Loucy (cell line): Measurements from ENCODE around the gene RHBDD3.

Source experiments
- CTCF ChIP-seq: fragments of 200-600 bp; sonication (generic); conservative IDR thresholded peaks from 2 replicates; pipeline ENCODE4 v1.5.1; 2014; ENCODE audit warnings: mild to moderate bottlenecking, antibody characterized with exemption, low read length
- EZH2phosphoT487 ChIP-seq: fragments of 200-600 bp; IDR thresholded peaks from 2 replicates; pipeline ENCODE4 v1.6.1; 2018; ENCODE audit warnings: antibody characterized with exemption, mild to moderate bottlenecking, moderate library complexity, borderline replicate concordance

- TF ChIP-seq CTCF (no peak), EZH2phosphoT487 (no peak)
Observed at GRCh38 chr22:29290061-29290460, 22.3 kb upstream of the RHBDD3 start.
